ENCODE data around the gene ITGA1.

ITGA1 gene

GRCh38 chr5:52789851-52790250 lies 2.1 kb downstream of the ITGA1 start:
- TF ChIP-seq CTCF (IDR thresholded peaks at IDR 0.05; ENCODE audit: insufficient read depth, low read length): no peak
- no peak for DNase-seq (ENCODE audit: low read depth in 1 of 2, low spot score in 1 of 2)
- Histone ChIP-seq H3K4me3 (replicated peaks; ENCODE audit: insufficient read depth, low read length) (no peak overlapping the region), H3K27ac (replicated peaks) (no peak overlapping the region), H3K27me3 (ENCODE audit: insufficient read depth, poor library complexity, severe bottlenecking) (no peaks in the 10 kb centered on the region)

- H3K27ac ChIP-seq (replicated peaks): no peak overlapping the region
- TF ChIP-seq CTCF (IDR thresholded peaks at IDR 0.05; ENCODE audit: insufficient read depth, low read length) (no peak), POLR2AphosphoS5 (IDR thresholded peaks at IDR 0.05; ENCODE audit: low read depth) (no peak), REST (IDR thresholded peaks at IDR 0.05; ENCODE audit: insufficient replicate concordance, low read depth) (no peak)
- no peaks in the 10 kb centered on the region for H3K27me3 ChIP-seq (ENCODE audit: insufficient read depth, poor library complexity, severe bottlenecking)
- no peak overlapping the region for H3K4me3 ChIP-seq (replicated peaks; ENCODE audit: insufficient read depth, low read length)
- DNase-seq (ENCODE audit: low read depth in 1 of 2, low spot score in 1 of 2): no peak
These were observed 3.6 kb downstream of the ITGA1 start for GRCh38 chr5:52791366-52791765.

- Histone ChIP-seq H3K27ac (replicated peaks) (no peak overlapping the region), H3K4me3 (replicated peaks; ENCODE audit: insufficient read depth, low read length) (no peak overlapping the region), H3K27me3 (ENCODE audit: insufficient read depth, poor library complexity, severe bottlenecking) (no peaks in the 10 kb centered on the region)
- DNase-seq (ENCODE audit: low read depth in 1 of 2, low spot score in 1 of 2): no peak
- TF ChIP-seq POLR2AphosphoS5 (IDR thresholded peaks at IDR 0.05; ENCODE audit: low read depth) (no peak), SPI1 (IDR thresholded peaks at IDR 0.05; ENCODE audit: borderline replicate concordance, low read depth) (no peak), REST (IDR thresholded peaks at IDR 0.05; ENCODE audit: insufficient replicate concordance, low read depth) (no peak), CTCF (IDR thresholded peaks at IDR 0.05; ENCODE audit: insufficient read depth, low read length) (no peak)
These were observed 6.8 kb downstream of the ITGA1 start for GRCh38 chr5:52794519-52794918.

GRCh38 chr5:52796031-52796430 lies 8.3 kb downstream of the ITGA1 start:
- Histone ChIP-seq H3K4me3 (replicated peaks; ENCODE audit: insufficient read depth, low read length) (no peak overlapping the region), H3K27me3 (ENCODE audit: insufficient read depth, poor library complexity, severe bottlenecking) (no peaks in the 10 kb centered on the region), H3K27ac (replicated peaks) (no peak overlapping the region)
- no peak for DNase-seq (ENCODE audit: low read depth in 1 of 2, low spot score in 1 of 2)
- TF ChIP-seq GABPA (IDR thresholded peaks at IDR 0.05; ENCODE audit: low read depth) (no peak), REST (IDR thresholded peaks at IDR 0.05; ENCODE audit: insufficient replicate concordance, low read depth) (no peak), CTCF (IDR thresholded peaks at IDR 0.05; ENCODE audit: insufficient read depth, low read length) (no peak), POLR2AphosphoS5 (IDR thresholded peaks at IDR 0.05; ENCODE audit: low read depth) (no peak), SPI1 (IDR thresholded peaks at IDR 0.05; ENCODE audit: borderline replicate concordance, low read depth) (no peak)
